K562 (cell line): ENCODE data around the gene NAA10. TPM values are rescaled to one million over a fixed set of nuclear protein-coding genes. Genes with fewer than 3 reads are reported as not detected.

Source experiments
- ETS2 ChIP-seq: IDR thresholded peaks from 2 replicates; pipeline ENCODE4 v1.6.1; 2016; ENCODE audit warnings: borderline replicate concordance, missing genetic modification characterization, mild to moderate bottlenecking, moderate library complexity, missing compliant biosample characterization; ENCODE audit not compliant: poor library complexity, severe bottlenecking
- GATAD2B ChIP-seq: fragments of 450-650 bp; IDR thresholded peaks from 2 replicates; pipeline ENCODE4 v1.6.1; 2017; ENCODE audit warnings: mild to moderate bottlenecking, borderline replicate concordance
- JUN ChIP-seq, 2 experiments: sonication (generic) in 1 of 2; formaldehyde crosslinking in 1 of 2; IDR thresholded peaks; 2 replicates each; pipeline versions ENCODE4 v1.6.1 to v1.8.0; 2012 to 2022; ENCODE audit warnings: borderline replicate concordance in 2 of 2, mild to moderate bottlenecking in 2 of 2, improper control_type of control experiment in 1 of 2, low read depth in 1 of 2, low read length in 1 of 2, missing genetic modification reagents in 1 of 2
- MXI1 ChIP-seq: IDR thresholded peaks from 2 replicates; pipeline ENCODE4 v1.6.1; 2011; ENCODE audit warnings: low read depth, mild to moderate bottlenecking, improper control_type of control experiment, low read length
- NCOA2 ChIP-seq, 2 experiments: fragments of 450-650 bp; IDR thresholded peaks; 2 replicates each; pipeline ENCODE4 v1.6.1; 2018; ENCODE audit warnings: mild to moderate bottlenecking in 2 of 2, moderate library complexity in 1 of 2; ENCODE audit not compliant: partially characterized antibody in 2 of 2
- PHTF2 ChIP-seq: fragments of 250-450 bp; sonication (Bioruptor Pico); IDR thresholded peaks from 2 replicates; pipeline ENCODE4 v1.5.0; 2021; ENCODE audit warnings: mild to moderate bottlenecking
- PML ChIP-seq: IDR thresholded peaks from 2 replicates; pipeline ENCODE4 v1.6.1; 2012; ENCODE audit warnings: low read length, inconsistent platforms
- PURB ChIP-seq: sonication (generic); formaldehyde crosslinking; IDR thresholded peaks from 2 replicates; pipeline ENCODE4 v1.9.0; 2021; ENCODE audit warnings: low read depth, mild to moderate bottlenecking, missing genetic modification reagents
- RBFOX2 ChIP-seq: fragments of 200-400 bp; formaldehyde crosslinking; IDR thresholded peaks from 2 replicates; pipeline ENCODE4 v1.6.1; 2017; ENCODE audit warnings: low read depth, mild to moderate bottlenecking, low read length, moderate library complexity
- RUNX1 ChIP-seq: sonication (generic); IDR thresholded peaks from 2 replicates; pipeline ENCODE4 v1.6.1; 2016; ENCODE audit warnings: antibody characterized with exemption, low read depth
- YY1 ChIP-seq, 3 experiments: IDR thresholded peaks; 2 replicates each; pipeline ENCODE4 v1.6.1; 2011; ENCODE audit warnings: low read length in 2 of 3, mild to moderate bottlenecking in 2 of 3, moderate library complexity in 2 of 3, borderline replicate concordance in 1 of 3, control low read depth in 1 of 3, low read depth in 1 of 3; ENCODE audit not compliant: insufficient read depth in 3 of 3, insufficient replicate concordance in 2 of 3, control insufficient read depth in 1 of 3, insufficient read length in 1 of 3; ENCODE audit errors: extremely low read depth in 1 of 3
- ZNF12 ChIP-seq: sonication (generic); formaldehyde crosslinking; IDR thresholded peaks from 2 replicates; pipeline ENCODE4 v1.4.0; 2020; ENCODE audit warnings: mild to moderate bottlenecking, missing genetic modification reagents
- ZNF134 ChIP-seq: fragments of 250-450 bp; sonication (Bioruptor Pico); conservative IDR thresholded peaks from 2 replicates; pipeline ENCODE4 v1.4.0; 2020
- ZNF830 ChIP-seq: fragments of 250-450 bp; sonication (Bioruptor Pico); IDR thresholded peaks from 2 replicates; pipeline ENCODE4 v1.5.0; 2021; ENCODE audit warnings: mild to moderate bottlenecking
- ZSCAN32 ChIP-seq: fragments of 450-650 bp; formaldehyde crosslinking; IDR thresholded peaks from 2 replicates; pipeline ENCODE4 v1.4.0; 2020; ENCODE audit warnings: mild to moderate bottlenecking, moderate library complexity
- polyA plus RNA-seq, 8 experiments: library from polyadenylated mRNA; depleted of rRNA in 4 of 8; stranded (reverse) in 5 of 8; unstranded in 3 of 8; fragments of >200 nt; fragmentation: Nextera tagmentation in 2 of 8; fragmentation: Illumina TruSeq in 1 of 8; extraction: Ambion mirVana in 2 of 8; extraction: Trizol in 1 of 8; gene quantifications; 2 replicates each; pipeline versions ENCODE4 v1.2.1 to v1.2.3, GENCODE V29; 2011 to 2014; ENCODE audit warnings: inconsistent platforms in 1 of 8, missing spikeins in 1 of 8
- total RNA-seq, 7 experiments: library from RNA; depleted of rRNA in 6 of 7; stranded (reverse); fragments of >200 nt in 6 of 7; fragmentation: Illumina TruSeq in 2 of 7; extraction: Trizol in 2 of 7; gene quantifications; 2 replicates each; pipeline versions ENCODE4 v1.2.1 to v1.2.3, GENCODE V29; 2011 to 2021; ENCODE audit warnings: low replicate concordance in 1 of 7
- TF ChIP-seq, protein P1 (sequence below): IDR thresholded peaks from 2 replicates; pipeline ENCODE4 v1.6.1; 2011; ENCODE audit not compliant: insufficient read length; ENCODE audit errors: extremely low read depth
- TF ChIP-seq, protein P2 (sequence below): sonication (generic); formaldehyde crosslinking; IDR thresholded peaks from 2 replicates; pipeline ENCODE4 v1.8.1; 2023; ENCODE audit warnings: mild to moderate bottlenecking, missing genetic modification reagents
- TF ChIP-seq, protein P3 (sequence below): fragments of 450-650 bp; formaldehyde crosslinking; IDR thresholded peaks from 2 replicates; pipeline ENCODE4 v1.4.0; 2022; ENCODE audit warnings: missing genetic modification characterization
- TF ChIP-seq, protein P4 (sequence below): fragments of 250-450 bp; sonication (Bioruptor Pico); IDR thresholded peaks from 2 replicates; pipeline ENCODE4 v1.9.0; 2021; ENCODE audit warnings: mild to moderate bottlenecking
- TF ChIP-seq, protein P5 (sequence below): fragments of 250-450 bp; sonication (Bioruptor Pico); IDR thresholded peaks from 2 replicates; pipeline ENCODE4 v1.8.0; 2021; ENCODE audit warnings: mild to moderate bottlenecking, moderate library complexity

The NAA10 gene
- total and polyA plus RNA-seq, 9 of the 15 experiments (the other 6 are each of a cell fraction or from before 2014, with no cell fraction given): 11.1 to 250 (median 134) TPM

DNA sequence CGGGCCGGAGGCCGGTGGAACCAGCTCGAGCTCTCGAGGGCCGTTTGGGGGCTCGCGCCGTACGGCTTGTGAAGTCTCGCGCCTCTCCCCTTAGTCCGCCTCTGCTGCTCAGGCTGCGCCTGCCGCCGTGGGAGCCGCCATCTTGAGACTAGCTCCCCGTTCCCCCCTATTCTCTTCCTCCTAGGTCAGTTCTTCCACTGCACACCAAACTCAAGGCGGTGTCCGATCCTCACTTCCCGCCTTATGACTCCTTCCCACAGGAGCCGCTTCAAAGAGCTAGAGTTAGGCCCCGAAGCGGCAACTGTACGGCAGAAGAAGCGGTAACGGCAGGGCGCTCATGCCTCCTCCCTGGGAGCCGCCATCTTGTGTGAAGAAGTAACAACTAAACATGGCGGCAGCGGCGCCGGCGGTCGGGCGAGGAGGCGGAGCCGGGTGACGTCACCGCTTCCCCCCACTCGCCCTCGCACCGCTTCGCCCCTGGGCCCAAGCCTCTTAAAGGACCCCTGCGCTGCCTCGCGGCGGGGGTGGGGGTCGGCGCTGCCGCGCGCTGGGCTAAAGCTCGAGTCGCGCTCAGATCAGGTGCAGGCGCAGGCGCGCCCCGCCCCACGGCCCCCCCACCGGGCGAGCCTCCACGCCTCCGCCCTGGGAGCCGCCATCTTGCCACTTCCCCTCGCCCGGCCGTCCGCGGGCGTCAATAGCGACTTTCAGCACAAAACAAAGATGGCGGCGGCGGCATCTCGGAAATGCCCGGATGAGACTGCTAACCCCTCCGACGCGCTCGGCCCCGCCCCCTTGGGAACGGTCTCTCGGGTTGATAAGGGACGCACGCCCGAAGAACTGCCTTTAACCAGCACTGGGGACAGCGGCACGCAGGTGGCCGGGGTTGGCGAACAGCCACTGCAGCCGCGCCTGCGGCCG is 36.9 kb upstream of the NAA10 start, which contains the start of gene HCFC1 (continued):
- TF ChIP-seq RUNX1 (no peak), ZNF134 (CRISPR knock-in tag) (no peak), ZNF830 (CRISPR knock-in tag) (no peak), RBFOX2 (peak; percentile 91), MXI1 (peak; percentile 71), JUN (IDR thresholded peaks at IDR 0.05; ENCODE audit: borderline replicate concordance, low read depth, low read length) (peak; percentile 85), JUN (CRISPR knock-in tag; IDR thresholded peaks at IDR 0.05; ENCODE audit: borderline replicate concordance) (peak; percentile 11; the same call in 1 of the 2 replicates), NCOA2 (IDR thresholded peaks at IDR 0.05; ENCODE audit: partially characterized antibody in 2 of 2) (no peak), ETS2 (tag) (no peak), PML (peak; percentile 35; the same call in 1 of the 2 replicates), ZSCAN32 (no peak), PURB (CRISPR knock-in tag) (no peak), PHTF2 (CRISPR knock-in tag) (no peak), ZNF12 (CRISPR knock-in tag) (no peak), GATAD2B (0 out of 2 replicates have a peak, but pooled peaks have one; percentile 25), YY1 (IDR thresholded peaks at IDR 0.05; ENCODE audit: borderline replicate concordance in 1 of 3, control insufficient read depth in 1 of 3, extremely low read depth in 1 of 3, insufficient read depth in 3 of 3, insufficient read length in 1 of 3, insufficient replicate concordance in 2 of 3, low read depth in 1 of 3, low read length in 2 of 3) (peak; percentile 88 to 89 (median 89))
- TF ChIP-seq, protein P1, sequence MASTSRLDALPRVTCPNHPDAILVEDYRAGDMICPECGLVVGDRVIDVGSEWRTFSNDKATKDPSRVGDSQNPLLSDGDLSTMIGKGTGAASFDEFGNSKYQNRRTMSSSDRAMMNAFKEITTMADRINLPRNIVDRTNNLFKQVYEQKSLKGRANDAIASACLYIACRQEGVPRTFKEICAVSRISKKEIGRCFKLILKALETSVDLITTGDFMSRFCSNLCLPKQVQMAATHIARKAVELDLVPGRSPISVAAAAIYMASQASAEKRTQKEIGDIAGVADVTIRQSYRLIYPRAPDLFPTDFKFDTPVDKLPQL: no peak
- TF ChIP-seq, protein P2, sequence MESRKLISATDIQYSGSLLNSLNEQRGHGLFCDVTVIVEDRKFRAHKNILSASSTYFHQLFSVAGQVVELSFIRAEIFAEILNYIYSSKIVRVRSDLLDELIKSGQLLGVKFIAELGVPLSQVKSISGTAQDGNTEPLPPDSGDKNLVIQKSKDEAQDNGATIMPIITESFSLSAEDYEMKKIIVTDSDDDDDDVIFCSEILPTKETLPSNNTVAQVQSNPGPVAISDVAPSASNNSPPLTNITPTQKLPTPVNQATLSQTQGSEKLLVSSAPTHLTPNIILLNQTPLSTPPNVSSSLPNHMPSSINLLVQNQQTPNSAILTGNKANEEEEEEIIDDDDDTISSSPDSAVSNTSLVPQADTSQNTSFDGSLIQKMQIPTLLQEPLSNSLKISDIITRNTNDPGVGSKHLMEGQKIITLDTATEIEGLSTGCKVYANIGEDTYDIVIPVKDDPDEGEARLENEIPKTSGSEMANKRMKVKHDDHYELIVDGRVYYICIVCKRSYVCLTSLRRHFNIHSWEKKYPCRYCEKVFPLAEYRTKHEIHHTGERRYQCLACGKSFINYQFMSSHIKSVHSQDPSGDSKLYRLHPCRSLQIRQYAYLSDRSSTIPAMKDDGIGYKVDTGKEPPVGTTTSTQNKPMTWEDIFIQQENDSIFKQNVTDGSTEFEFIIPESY (CRISPR knock-in tag): no peak
- TF ChIP-seq, protein P3, sequence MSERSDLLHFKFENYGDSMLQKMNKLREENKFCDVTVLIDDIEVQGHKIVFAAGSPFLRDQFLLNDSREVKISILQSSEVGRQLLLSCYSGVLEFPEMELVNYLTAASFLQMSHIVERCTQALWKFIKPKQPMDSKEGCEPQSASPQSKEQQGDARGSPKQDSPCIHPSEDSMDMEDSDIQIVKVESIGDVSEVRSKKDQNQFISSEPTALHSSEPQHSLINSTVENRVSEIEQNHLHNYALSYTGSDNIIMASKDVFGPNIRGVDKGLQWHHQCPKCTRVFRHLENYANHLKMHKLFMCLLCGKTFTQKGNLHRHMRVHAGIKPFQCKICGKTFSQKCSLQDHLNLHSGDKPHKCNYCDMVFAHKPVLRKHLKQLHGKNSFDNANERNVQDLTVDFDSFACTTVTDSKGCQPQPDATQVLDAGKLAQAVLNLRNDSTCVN: no peak; the same call in 1 of the 2 replicates
- TF ChIP-seq, protein P4, sequence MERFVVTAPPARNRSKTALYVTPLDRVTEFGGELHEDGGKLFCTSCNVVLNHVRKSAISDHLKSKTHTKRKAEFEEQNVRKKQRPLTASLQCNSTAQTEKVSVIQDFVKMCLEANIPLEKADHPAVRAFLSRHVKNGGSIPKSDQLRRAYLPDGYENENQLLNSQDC (CRISPR knock-in tag): no peak
- TF ChIP-seq, protein P5, sequence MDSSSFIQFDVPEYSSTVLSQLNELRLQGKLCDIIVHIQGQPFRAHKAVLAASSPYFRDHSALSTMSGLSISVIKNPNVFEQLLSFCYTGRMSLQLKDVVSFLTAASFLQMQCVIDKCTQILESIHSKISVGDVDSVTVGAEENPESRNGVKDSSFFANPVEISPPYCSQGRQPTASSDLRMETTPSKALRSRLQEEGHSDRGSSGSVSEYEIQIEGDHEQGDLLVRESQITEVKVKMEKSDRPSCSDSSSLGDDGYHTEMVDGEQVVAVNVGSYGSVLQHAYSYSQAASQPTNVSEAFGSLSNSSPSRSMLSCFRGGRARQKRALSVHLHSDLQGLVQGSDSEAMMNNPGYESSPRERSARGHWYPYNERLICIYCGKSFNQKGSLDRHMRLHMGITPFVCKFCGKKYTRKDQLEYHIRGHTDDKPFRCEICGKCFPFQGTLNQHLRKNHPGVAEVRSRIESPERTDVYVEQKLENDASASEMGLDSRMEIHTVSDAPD (CRISPR knock-in tag): no peak
